ENCODE measurements around the gene BARX1.

Gene BARX1

DNA sequence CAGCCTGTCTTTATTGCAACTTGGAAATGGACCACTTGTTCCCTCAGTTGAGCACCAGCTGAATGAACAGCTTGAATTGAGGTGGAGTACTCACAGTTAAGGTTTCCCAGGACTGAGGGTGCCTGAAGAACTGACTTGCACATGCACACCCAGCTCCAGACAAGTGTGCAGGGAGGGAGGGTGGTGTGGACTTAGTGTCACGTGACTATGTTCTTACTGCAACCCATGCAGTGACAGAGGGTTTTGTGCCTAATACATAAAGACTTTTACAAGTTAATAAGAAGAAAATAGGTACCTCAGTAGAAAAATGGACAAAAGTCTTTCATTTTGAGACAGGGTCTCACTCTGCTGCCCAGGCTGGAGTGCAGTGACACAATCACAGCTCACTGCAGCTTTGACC is 18.0 kb downstream of the BARX1 start:
- no peak for DNase-seq
- TF ChIP-seq POLR2A (IDR thresholded peaks at IDR 0.05; ENCODE audit: low read length) (no peak), GATA1 (IDR thresholded peaks at IDR 0.05; ENCODE audit: low read depth, low read length) (no peak)

DNA sequence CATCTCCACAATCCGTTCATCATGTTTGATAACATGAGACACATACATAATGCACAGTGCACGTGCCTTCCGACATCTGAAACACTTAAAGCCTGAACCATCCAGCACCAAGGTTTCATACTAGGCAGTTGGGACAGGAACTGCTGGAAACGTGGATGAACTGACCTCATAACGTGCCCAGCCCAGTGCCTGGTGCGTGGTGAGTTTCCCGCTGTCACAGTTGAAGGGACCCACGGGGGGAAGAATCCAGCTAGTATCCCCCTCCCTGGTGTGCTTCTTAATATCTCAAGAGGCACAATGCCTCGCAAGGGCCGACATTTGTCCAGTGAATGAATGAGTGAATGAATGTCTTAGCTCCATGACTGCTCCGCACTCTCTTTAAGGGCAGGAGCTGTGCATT is 23.2 kb downstream of the BARX1 start:
- no peak for DNase-seq
- no peak for TF ChIP-seq POLR2A (IDR thresholded peaks at IDR 0.05; ENCODE audit: low read length)
- TF ChIP-seq GATA1 (IDR thresholded peaks at IDR 0.05; ENCODE audit: low read depth, low read length), result no peak

DNA sequence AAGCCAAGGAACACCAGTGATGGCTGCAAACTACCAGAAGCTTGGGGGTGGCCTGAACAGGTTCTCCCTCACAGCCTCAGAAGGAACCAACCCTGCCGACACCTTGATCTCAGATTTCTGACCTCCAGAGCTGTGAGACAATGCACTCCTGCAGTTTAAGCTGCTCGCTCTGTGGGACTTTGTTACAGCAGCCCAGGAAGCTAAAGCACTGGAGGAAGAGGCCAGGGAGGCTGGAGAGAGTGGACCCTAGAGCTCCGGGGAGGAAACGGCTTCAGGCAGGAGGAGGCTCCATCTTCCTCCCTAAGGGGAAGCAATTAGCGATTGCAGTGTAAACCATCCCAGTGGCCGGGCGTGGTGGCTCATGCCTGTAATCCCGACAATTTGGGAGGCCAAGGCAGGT is 25.1 kb downstream of the BARX1 start:
- DNase-seq, result no peak
- TF ChIP-seq GATA1 (IDR thresholded peaks at IDR 0.05; ENCODE audit: low read depth, low read length) (no peak), POLR2A (IDR thresholded peaks at IDR 0.05; ENCODE audit: low read length) (no peak)

DNA sequence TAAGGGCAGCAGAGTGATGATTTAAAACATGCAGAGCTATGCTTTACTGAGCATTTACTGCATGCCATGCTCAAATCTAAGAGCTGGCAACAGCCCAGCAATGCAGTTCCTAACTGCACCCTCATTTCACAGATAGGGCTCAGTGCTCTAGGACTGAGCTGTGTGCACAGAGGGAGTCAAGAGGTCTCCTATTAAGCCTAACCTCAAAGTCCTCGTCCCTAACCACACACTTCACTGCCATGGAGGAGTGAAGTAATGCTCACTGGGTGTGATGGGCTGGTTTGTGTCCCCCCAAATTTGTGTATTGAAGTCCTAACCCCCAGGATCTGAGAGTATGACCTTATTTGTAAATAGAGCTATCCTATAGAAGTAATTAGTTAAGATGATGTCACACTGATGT is 25.9 kb downstream of the BARX1 start:
- TF ChIP-seq POLR2A (IDR thresholded peaks at IDR 0.05; ENCODE audit: low read length) (no peak), GATA1 (IDR thresholded peaks at IDR 0.05; ENCODE audit: low read depth, low read length) (no peak)
- no peak for DNase-seq

DNA sequence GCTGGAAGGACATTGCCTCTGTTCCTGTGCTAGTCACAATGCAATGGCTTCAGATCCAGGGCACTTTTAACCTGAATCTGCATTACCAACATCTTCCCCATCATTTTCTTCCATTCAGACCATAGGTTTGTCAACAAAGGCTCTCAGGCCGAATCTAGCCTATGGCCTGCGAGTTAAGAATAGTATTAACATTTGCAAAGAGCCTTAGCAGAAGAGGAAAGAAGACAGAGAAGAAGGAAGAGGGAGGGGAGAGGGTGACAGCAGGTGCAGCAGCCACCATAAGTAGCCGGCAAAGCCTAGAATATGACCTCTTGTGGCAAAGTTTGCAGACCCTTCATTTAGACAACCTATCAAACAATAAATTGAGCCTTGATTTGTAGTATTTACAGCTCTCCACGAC is 32.6 kb downstream of the BARX1 start:
- no peak for DNase-seq
- TF ChIP-seq POLR2A (IDR thresholded peaks at IDR 0.05; ENCODE audit: low read length), result no peak
- TF ChIP-seq GATA1 (IDR thresholded peaks at IDR 0.05; ENCODE audit: low read depth, low read length), result no peak

- DNase-seq, result no peak
- TF ChIP-seq POLR2A (IDR thresholded peaks at IDR 0.05; ENCODE audit: low read length) (no peak), GATA1 (IDR thresholded peaks at IDR 0.05; ENCODE audit: low read depth, low read length) (no peak)
These were observed 34.9 kb downstream of the BARX1 start for GRCh38 chr9:93920131-93920800.

GRCh38 chr9:93918061-93918460 is 37.1 kb downstream of the BARX1 start:
- no peak for TF ChIP-seq GATA1 (IDR thresholded peaks at IDR 0.05; ENCODE audit: low read depth, low read length)
- TF ChIP-seq POLR2A (IDR thresholded peaks at IDR 0.05; ENCODE audit: low read length), result no peak
- no peak for DNase-seq

DNA sequence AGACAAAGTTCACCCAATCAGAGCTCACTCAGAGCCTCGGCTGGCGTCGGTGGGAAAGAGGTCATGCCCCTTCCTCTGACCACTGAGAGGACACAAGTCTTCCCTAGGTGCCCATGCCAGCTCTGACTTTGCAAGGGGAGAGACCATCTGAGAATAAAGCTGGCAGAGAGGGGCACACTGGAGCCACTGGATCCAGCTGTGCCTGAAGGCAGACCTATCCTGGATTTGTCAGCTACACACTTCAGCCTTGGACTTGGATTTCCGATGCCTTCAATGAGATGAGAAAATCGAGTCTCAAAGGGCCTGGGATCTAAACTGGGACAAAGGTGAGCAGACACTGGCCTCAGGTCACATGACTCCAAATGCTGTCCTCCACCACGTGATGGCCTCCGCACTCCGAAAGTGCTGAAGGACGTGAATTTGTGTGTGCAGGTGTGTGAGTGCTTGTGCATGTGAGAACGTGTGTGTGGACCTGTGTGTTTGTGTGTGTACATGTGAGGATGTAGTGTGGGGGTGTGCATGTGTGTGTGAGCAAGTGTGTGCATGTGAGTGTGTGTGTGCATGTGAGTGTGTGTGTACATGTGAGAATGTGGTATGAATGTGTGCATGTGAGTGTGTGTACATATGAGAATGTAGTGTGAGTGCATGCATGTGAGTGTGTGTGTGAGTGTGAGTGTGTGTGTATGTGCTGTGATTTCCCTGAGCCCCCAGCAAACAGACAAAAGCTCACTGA is 37.9 kb downstream of the BARX1 start:
- no peak for DNase-seq
- TF ChIP-seq GATA1 (IDR thresholded peaks at IDR 0.05; ENCODE audit: low read depth, low read length) (no peak), POLR2A (IDR thresholded peaks at IDR 0.05; ENCODE audit: low read length) (no peak)

- TF ChIP-seq POLR2A (IDR thresholded peaks at IDR 0.05; ENCODE audit: low read length), result no peak
- TF ChIP-seq GATA1 (IDR thresholded peaks at IDR 0.05; ENCODE audit: low read depth, low read length), result no peak
- no peak for DNase-seq
These were observed 38.8 kb downstream of the BARX1 start for GRCh38 chr9:93916358-93916757.

- DNase-seq, result no peak
- TF ChIP-seq GATA1 (IDR thresholded peaks at IDR 0.05; ENCODE audit: low read depth, low read length), result no peak
- no peak for TF ChIP-seq POLR2A (IDR thresholded peaks at IDR 0.05; ENCODE audit: low read length)
These were observed 43.2 kb downstream of the BARX1 start for GRCh38 chr9:93911801-93912554.

GRCh38 chr9:93911136-93911745 is 43.9 kb downstream of the BARX1 start:
- no peak for TF ChIP-seq GATA1 (IDR thresholded peaks at IDR 0.05; ENCODE audit: low read depth, low read length)
- no peak for TF ChIP-seq POLR2A (IDR thresholded peaks at IDR 0.05; ENCODE audit: low read length)
- DNase-seq, result no peak

- DNase-seq, result no peak
- no peak for TF ChIP-seq GATA1 (IDR thresholded peaks at IDR 0.05; ENCODE audit: low read depth, low read length)
- TF ChIP-seq POLR2A (IDR thresholded peaks at IDR 0.05; ENCODE audit: low read length), result no peak
These were observed 44.6 kb downstream of the BARX1 start for GRCh38 chr9:93910598-93910997.

DNA sequence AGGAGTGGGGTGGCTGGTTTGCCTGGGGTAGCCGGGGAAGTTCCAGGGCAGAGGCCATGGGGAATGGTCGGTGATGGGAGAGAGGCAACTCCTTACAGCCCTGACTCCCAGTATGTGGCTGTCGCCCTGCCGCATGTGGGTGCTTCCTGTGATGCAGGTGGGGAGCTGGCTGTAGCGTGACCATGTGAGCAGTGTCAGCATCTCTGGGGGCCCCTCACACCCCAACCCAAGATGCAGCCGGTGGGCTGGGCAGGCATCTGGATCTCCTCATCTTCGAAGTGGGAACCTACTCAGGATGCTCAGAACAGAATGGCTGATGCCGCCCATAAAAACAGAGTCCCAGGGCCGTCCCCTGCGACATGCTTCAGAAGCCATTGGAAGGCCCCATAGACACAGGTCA is 45.0 kb downstream of the BARX1 start:
- no peak for DNase-seq
- TF ChIP-seq POLR2A (IDR thresholded peaks at IDR 0.05; ENCODE audit: low read length), result no peak
- no peak for TF ChIP-seq GATA1 (IDR thresholded peaks at IDR 0.05; ENCODE audit: low read depth, low read length)

DNA sequence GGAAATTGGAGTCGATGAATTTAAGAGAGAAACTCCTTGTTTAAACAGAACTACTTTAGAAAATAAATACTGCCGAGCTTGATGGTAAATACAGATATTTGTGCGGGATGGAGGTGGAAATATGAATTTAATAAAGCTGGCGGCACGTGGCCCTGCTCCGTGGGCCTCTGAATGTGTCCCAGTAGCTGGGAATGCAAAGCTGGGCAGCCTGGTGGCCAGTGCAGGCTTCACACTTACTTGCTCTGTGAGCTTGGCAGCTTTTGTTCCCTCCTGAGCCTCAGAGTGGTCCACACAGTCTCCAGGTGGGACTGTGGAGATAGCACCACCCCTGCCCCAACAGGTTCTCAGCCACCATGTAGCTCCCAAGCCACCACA is 45.9 kb downstream of the BARX1 start:
- no peak for DNase-seq
- TF ChIP-seq POLR2A (IDR thresholded peaks at IDR 0.05; ENCODE audit: low read length) (no peak), GATA1 (IDR thresholded peaks at IDR 0.05; ENCODE audit: low read depth, low read length) (no peak)

Measured in erythroblast (primary cell).